NT2/D1 (cell line): ENCODE measurements around the gene ELK1.

Experiments used
- SUZ12 ChIP-seq: IDR thresholded peaks from 2 replicates; pipeline ENCODE4 v1.6.1; 2011; ENCODE audit not compliant: insufficient read length, insufficient read depth; ENCODE audit errors: extremely low read depth
- YY1 ChIP-seq: IDR thresholded peaks from 2 replicates; pipeline ENCODE4 v1.6.1; 2011; ENCODE audit not compliant: insufficient read length, insufficient read depth

- TF ChIP-seq SUZ12: no peak
- TF ChIP-seq YY1: no peak
Measured at GRCh38 chrX:47597222-47597621, 53.1 kb downstream of the ELK1 start.
